ENCODE results near the gene FAM241A.
"Not testable (repeated sequence)": the region's sequence is repeated elsewhere in the genome, so short reads cannot be mapped to it uniquely, and the experiment has no call there.

FAM241A gene
- total RNA-seq = 12.3 to 12.5 reads per million in 2 donors

DNA sequence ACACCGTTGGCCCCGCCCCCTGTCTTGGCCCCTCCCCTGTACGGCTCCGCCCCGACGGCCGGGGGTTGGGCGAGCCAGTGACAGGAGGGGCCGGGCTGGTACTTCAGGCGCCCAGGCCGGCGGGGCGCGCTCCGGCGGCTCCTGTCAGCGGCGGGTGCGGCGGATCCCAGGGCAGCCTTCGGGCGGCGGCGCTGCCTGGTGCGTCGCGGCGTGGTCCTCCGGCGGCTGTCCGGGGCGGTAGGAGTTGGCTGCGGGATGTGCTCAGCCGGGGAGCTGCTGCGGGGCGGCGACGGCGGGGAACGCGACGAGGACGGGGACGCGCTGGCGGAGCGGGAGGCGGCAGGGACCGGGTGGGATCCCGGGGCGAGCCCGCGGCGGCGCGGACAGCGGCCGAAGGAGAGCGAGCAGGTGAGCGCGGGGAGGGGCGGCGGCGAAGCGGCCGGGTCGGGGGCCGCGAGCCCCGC lies at the start of gene FAM241A:
Gene FAM241A (plus strand): TSS at position 129 of the 464 bp plus-strand sequence. CDS start 127 bp downstream, at position 256.
- DNase-seq = peak; percentile 89

DNA sequence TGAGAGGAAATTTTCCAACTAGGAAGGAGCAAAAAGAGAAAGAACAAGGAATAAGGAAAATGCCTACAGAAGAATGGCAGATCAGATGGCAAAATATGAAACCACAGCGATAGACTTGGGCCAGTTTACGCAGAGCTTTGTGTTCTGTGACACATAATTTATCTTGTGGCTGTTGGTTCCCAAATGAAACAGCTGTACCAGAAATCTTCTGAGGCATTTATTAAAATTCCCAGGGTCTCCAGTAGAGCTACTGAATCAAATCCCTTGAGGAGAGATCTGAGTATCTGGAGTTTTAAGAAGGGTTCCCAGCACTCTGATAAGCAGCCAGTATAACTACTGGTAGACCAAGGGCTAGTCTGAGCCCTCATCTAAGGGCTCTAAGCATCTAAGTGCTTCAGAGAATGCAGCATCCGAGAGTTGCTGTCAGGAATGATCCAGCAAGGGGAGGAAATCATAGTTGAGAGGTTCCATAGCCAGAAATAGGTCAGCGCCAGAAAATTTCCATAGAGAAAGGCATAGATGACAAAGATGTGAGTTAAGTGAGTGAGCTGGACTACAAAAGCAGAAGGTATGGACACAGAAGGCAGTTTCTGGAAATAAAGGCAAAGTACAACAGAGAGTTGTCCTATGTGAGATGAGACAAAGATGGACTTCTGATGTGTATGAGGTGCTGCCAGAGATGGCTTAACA lies 46.3 kb upstream of the FAM241A start:
- no peak for DNase-seq

DNA sequence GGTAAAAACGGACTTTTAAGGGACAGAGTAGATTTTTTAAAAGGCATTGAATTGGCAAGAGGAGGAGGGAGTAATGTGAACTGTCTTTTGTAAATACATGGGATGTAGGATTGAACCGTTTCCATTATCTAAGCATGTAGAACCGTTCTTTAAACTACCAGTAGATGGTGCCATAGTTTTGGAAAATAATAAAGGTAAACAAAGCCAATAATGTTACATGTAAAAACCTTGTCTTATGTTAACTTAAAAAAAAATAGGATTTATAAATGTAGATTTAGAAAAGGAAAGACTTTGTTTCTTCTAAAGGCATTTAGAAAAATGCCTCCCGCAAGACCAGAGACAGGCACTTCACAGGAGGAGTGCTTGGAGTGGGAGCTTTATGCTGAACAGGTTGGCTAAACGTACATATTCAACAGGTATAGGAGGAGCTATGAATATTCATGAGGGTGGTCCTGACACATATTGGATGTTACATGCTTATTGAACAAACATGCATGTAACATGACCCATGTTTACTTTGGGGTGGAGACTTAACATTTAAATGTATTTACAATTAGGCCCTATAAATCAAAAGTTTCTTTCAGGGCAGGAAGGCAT lies 45.5 kb upstream of the FAM241A start:
- no peak for DNase-seq

DNA sequence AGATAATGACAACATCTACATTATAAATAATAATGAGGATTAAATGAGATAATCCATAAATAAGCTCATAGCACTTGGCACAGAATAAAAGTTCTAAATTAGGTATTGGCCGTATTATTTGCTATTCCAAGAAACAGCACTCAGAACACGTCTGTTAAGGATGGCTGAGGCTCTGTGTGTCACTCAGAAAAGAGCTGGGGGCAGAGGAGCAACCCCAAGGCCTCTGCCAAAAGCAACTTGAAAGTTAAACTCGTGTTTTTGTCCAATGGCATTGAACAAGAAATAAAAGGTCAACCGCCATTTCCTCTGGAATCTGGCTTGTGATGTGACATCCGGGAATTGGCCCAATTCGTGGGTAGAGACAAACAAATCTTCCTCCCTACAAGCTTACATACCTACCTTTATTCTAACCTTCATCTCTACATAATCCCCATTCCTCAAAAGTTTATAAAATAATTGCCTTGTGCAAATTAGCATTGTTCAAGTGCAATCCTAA lies 42.3 kb upstream of the FAM241A start:
- no peak for DNase-seq

GRCh38 chr4:112105201-112105969 lies 39.9 kb upstream of the FAM241A start:
- DNase-seq = no peak

DNA sequence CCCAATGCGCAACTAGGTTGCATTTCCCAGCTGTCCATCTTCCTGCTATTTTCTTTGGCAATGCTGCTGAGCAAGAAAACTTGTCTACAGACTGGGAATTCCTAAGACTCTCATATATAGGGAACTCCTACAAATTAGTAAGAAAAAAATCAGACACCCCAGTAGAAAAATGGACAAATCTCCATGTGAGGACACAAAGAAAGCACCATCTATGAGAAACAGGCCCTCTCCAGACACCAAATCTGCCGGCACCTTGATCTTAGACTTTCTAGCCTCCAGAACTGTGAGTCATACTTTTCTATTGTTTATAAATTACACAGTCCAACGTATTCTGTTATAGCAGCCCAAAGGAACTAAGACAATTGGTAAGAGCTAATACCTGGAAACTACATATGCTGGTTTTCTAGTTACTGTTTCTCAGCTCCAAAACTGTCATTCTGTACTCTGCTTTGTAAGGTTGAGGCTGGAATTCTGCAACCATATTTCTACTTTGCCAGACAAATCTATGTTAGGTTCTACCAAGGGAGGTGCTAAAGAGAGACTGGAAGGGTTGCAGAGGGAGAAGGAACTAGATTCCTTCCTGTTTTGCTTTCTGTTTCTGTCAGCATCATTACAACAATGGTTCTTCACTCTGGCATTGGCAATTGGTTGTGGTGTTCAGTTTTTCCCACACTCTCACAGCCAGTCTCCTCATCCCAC lies 35.7 kb upstream of the FAM241A start:
- DNase-seq = no peak

DNA sequence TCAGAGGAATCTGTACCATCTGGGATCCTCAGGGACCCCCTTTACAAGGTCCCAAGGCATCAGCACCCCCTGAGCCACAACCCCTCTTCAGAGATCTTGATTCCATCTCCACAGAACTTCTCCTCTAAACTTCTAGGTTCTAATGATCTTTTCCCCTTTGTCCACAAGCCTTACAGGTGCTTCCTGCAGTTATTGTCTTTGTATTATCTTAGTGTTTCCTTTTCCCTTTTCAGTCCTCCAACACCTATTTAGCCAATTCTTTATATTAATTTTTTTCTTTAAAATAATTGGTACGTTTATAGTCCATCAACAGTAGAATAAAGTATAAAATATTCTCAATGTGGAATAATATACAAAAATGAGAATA lies 35.2 kb upstream of the FAM241A start:
- DNase-seq = no peak

GRCh38 chr4:112111306-112111705 lies 33.9 kb upstream of the FAM241A start:
- DNase-seq = no peak

DNA sequence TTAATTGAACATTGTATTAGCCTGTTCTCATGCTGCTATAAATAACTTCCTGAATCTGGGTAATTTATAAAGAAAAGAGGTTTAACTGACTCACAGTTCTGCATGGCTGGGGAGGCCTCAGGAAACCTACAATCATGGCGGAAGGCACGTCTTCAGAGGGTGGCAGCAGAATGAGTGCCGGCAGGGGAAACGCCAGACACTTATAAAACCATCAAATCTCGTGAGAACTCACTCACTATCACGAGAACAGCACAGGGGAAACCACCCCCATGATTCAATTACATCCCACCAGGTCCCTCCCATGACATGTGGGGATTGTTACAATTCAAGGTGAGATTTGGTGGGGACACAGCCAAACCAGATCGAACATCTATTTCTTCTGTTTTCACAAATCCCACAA lies 33.2 kb upstream of the FAM241A start:
- DNase-seq = not testable (repeated sequence)

GRCh38 chr4:112112590-112113170 lies 32.6 kb upstream of the FAM241A start:
- DNase-seq = no peak

- DNase-seq = no peak
These were observed 31.4 kb upstream of the FAM241A start for GRCh38 chr4:112113864-112114263.

DNA sequence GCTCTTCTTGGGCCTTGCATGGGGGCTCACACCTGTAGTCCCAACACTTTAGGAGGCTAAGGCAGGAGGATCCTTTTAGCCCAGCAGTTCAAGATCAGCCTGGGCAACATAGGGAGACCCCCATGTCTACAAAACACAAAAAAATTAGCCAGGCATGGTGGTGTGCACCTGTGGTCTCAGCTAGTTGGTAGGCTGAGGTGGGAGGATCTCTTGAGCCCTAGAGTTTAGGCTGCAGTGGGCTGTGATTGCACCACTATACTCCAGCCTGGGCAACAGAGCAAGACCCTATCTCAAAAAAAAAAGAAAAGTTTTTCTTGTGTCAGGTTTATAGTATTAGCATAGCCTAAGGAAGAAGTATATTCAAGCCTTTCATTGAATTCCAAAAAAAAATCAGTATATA lies 30.8 kb upstream of the FAM241A start:
- no peak for DNase-seq

GRCh38 chr4:112118742-112119352 lies 26.4 kb upstream of the FAM241A start:
- DNase-seq = no peak

GRCh38 chr4:112119353-112119783 lies 25.9 kb upstream of the FAM241A start:
- no peak for DNase-seq

- no peak for DNase-seq
These were observed 25.2 kb upstream of the FAM241A start for GRCh38 chr4:112120021-112120420.

GRCh38 chr4:112125416-112125815 lies 19.8 kb upstream of the FAM241A start:
- no peak for DNase-seq

- DNase-seq = no peak
These were observed 18.1 kb upstream of the FAM241A start for GRCh38 chr4:112127048-112127637.

- DNase-seq = no peak
These were observed 17.5 kb upstream of the FAM241A start for GRCh38 chr4:112127803-112128202.

GRCh38 chr4:112128452-112128851 lies 16.8 kb upstream of the FAM241A start:
- DNase-seq = no peak

- no peak for DNase-seq
These were observed 14.3 kb upstream of the FAM241A start for GRCh38 chr4:112130906-112131305.

GRCh38 chr4:112136551-112136950 lies 8.7 kb upstream of the FAM241A start:
- DNase-seq = no peak

GRCh38 chr4:112138538-112138937 lies 6.7 kb upstream of the FAM241A start:
- no peak for DNase-seq
